T47D (cell line): ENCODE results near the gene GABRB1.

Source experiments
- DNase-seq, 2 experiments: peaks; one replicate each; pipeline versions ENCODE4 v3.0.0 to v3.0.0-alpha.2; 2011 to 2012; ENCODE audit warnings: low read depth in 1 of 2, low spot score in 1 of 2
- JUND ChIP-seq: IDR thresholded peaks from 2 replicates; pipeline ENCODE4 v1.6.1; 2012; ENCODE audit warnings: low read depth
- in situ Hi-C: cut with HindIII; loops from 2 replicates; pipeline ENCODE4 v1.10.0; 2016; ENCODE audit warnings: low sequenced_read_pairs, low pct_unique_long_range_greater_than_20kb

Gene GABRB1

DNA sequence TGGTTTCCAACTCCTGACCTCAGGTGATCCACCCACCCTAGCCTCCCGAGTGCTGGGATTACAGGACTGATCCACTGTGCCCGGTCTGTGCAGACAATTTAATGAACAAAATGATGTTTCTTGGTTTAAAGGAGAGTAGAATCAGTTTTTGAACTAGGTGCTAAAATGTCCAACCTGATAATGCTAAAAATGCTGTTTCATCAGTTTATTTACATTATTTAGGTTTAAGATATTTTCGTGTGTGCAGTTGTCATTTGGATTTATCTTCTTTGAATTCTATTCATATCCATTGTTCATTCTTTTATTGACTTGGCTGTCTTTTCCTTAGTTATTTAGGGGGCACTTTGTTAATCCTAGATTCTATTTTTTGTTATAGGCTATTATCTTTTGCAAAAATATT is 18.0 kb upstream of the GABRB1 start:
- DNase-seq, result no peak
- in situ Hi-C loops, result no loop called here
- TF ChIP-seq JUND, result no peak

GRCh38 chr4:47017081-47017480 is 14.3 kb upstream of the GABRB1 start:
- no peak for DNase-seq
- in situ Hi-C loops, result no loop called here
- TF ChIP-seq JUND, result no peak

DNA sequence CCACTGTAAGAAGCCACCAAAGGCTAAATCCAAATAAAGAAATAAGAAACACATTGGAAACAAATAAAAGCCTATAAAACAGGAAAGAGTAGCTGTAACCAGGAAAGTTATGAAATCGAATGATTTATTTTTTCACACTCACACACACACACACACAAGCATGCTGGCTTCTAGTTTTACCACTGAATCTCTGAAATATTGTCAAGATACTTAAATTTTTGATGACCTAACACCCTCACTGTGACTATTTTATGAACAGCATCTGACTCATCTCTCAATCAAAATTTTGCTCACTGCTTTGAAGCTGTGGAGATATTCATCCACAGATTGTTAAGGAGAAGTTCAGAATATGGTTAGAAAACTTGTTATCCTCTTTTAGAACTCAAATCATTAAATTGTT is 13.9 kb upstream of the GABRB1 start:
- no peak for DNase-seq
- in situ Hi-C loops, result no loop called here
- no peak for TF ChIP-seq JUND

GRCh38 chr4:47031751-47032404 is 511 bp downstream of the GABRB1 start:
- in situ Hi-C loops, result no loop called here
- no peak for TF ChIP-seq JUND
- DNase-seq, result no peak

- DNase-seq, result peak in 1 of 2 experiments; percentile 41
- no peak for TF ChIP-seq JUND
- in situ Hi-C loops, result no loop called here
These were observed 1.2 kb downstream of the GABRB1 start for GRCh38 chr4:47032405-47033106.

GRCh38 chr4:47038263-47038662 is 6.9 kb downstream of the GABRB1 start:
- in situ Hi-C loops, result no loop called here
- no peak for TF ChIP-seq JUND
- DNase-seq, result no peak

- no peak for TF ChIP-seq JUND
- DNase-seq, result no peak
- in situ Hi-C loops, result no loop called here
These were observed 9.5 kb downstream of the GABRB1 start for GRCh38 chr4:47040828-47041227.

DNA sequence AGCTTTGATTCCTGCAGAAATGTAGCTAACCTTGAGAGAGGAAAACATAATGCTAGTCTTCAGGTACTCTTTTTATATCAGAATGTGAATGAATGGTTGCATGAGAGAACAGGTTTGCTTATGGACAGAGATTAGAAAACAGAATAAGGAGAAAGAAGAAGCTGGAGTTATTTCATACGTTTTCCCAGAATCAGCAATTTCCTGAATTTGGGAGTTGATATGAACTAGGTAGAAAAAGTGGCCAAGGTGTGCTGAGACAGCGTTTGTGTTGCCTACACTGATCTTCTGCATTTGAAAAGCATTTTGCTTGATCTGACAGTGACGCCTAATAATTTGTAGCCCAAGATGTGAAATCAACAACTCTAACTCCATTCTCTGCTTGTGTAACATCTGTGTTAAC is 12.5 kb downstream of the GABRB1 start:
- in situ Hi-C loops, result no loop called here
- TF ChIP-seq JUND, result no peak
- DNase-seq, result no peak

GRCh38 chr4:47045261-47045660 is 13.9 kb downstream of the GABRB1 start:
- no peak for DNase-seq
- TF ChIP-seq JUND, result no peak
- in situ Hi-C loops, result no loop called here

DNA sequence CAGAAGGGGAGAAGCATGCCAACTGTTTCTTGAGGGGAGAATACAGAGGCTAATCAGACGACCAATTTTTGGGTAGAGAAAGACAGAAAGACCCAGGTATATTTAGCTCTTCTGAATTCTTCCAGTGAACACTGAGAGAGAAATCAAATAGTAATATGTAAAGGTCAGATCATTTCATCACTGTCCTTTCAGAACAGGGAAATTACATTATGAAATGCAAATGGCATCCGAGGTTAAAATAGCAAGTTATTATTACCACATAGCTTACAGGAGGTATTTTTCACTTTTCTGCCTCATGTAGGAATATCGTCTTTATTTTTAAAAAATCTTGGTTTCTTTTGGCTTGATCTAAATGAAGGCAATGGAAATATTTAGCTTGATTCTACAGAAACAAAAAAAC is 18.0 kb downstream of the GABRB1 start:
- DNase-seq, result no peak
- TF ChIP-seq JUND, result no peak
- in situ Hi-C loops, result no loop called here

- in situ Hi-C loops, result no loop called here
- no peak for TF ChIP-seq JUND
- DNase-seq, result no peak
These were observed 19.7 kb downstream of the GABRB1 start for GRCh38 chr4:47050761-47051725.

GRCh38 chr4:47053485-47053884 is 22.1 kb downstream of the GABRB1 start:
- no peak for DNase-seq
- in situ Hi-C loops, result no loop called here
- no peak for TF ChIP-seq JUND

DNA sequence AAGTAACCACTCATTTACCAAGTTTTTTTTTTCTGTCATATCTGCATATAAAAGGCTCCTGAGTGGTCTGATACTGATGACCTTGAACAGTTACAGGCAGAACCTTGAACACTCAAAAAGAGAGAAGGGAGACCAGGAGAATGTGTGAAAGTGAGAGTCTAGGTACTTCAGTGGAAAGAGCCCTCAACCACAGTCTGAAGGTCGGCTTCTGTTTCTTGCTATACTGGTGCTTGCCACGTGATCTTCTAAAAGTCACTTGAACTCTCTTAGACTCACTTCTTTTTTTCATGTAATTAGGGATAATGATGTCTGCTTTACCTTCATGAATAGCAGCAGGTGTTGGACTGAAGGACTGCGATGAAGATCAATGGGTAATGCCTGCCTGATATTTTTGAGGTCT is 22.8 kb downstream of the GABRB1 start:
- in situ Hi-C loops, result no loop called here
- no peak for TF ChIP-seq JUND
- no peak for DNase-seq
